Left lung (tissue), 10 donors: ENCODE measurements around the gene GPATCH8. TPM values are rescaled to one million over a fixed set of nuclear protein-coding genes. Genes with fewer than 3 reads are reported as not detected.

Experiments used
- ATAC-seq: fragments of 200-7000 bp; cut with Tn5 transposase; one replicate; pipeline ENCODE4 v1.9.1; 2020; ENCODE audit warnings: moderate library complexity
- DNase-seq, 4 donors: peaks; one replicate each; pipeline ENCODE4 v3.0.0-alpha.2; 2013 to 2020
- H3K27ac ChIP-seq, 2 donors: fragments of 200-600 bp; sonication (generic) in 1 of 2; one replicate each; pipeline versions ENCODE4 v1.5.0 to v1.8.0; 2020 to 2021
- H3K27me3 ChIP-seq, 2 donors: fragments of 200-600 bp; sonication (generic) in 1 of 2; one replicate each; pipeline versions ENCODE4 v1.5.0 to v1.8.0; 2020 to 2021
- H3K36me3 ChIP-seq, 2 donors: fragments of 200-600 bp; sonication (generic) in 1 of 2; one replicate each; pipeline versions ENCODE4 v1.5.0 to v1.8.0; 2020 to 2021
- H3K4me1 ChIP-seq, 2 donors: fragments of 200-600 bp; one replicate each; pipeline ENCODE4 v1.8.0; 2021
- H3K4me3 ChIP-seq, 2 donors: fragments of 200-600 bp; sonication (generic) in 1 of 2; one replicate each; pipeline versions ENCODE4 v1.5.0 to v1.8.0; 2020 to 2021; ENCODE audit warnings: mild to moderate bottlenecking in 1 of 2
- H3K9me3 ChIP-seq, 2 donors: fragments of 200-600 bp; sonication (generic) in 1 of 2; one replicate each; pipeline versions ENCODE4 v1.5.0 to v1.8.0; 2020 to 2021
- intact Hi-C, 2 donors: fragments of 100-400 bp; cut with DNase I; formaldehyde crosslinking; loops; one replicate each; pipeline versions ENCODE4 v1.11.2 to v1.14.2; 2022
- polyA plus RNA-seq, 6 donors: library from polyadenylated mRNA; unstranded; fragments of 120-200 nt; gene quantifications; one replicate each; pipeline ENCODE4 v1.2.1, GENCODE V29; 2013; ENCODE audit not compliant: insufficient read length in 6 of 6
- total RNA-seq, 2 donors: library from RNA; stranded (reverse); fragmentation: NEBNext Ultra II Directional; extraction: Animal tissue kit (Norgen Biotek cat#: 25700); gene quantifications; one replicate each; pipeline ENCODE4 v1.2.1, GENCODE V29; 2021
- TF ChIP-seq, protein P1 (sequence below), 2 donors: fragments of 200-600 bp; sonication (generic) in 1 of 2; IDR thresholded peaks; one replicate each; pipeline versions ENCODE4 v1.5.0 to v1.8.0; 2021; ENCODE audit warnings: antibody characterized with exemption in 2 of 2
- donor health status: DM: no; HTN: yes; CAD: no.
- donor health status: DM: no; HTN: no; CAD: no.

The GPATCH8 gene
- total and polyA plus RNA-seq, 8 donors, result 29.8 to 57.5 (median 52.9) TPM

DNA sequence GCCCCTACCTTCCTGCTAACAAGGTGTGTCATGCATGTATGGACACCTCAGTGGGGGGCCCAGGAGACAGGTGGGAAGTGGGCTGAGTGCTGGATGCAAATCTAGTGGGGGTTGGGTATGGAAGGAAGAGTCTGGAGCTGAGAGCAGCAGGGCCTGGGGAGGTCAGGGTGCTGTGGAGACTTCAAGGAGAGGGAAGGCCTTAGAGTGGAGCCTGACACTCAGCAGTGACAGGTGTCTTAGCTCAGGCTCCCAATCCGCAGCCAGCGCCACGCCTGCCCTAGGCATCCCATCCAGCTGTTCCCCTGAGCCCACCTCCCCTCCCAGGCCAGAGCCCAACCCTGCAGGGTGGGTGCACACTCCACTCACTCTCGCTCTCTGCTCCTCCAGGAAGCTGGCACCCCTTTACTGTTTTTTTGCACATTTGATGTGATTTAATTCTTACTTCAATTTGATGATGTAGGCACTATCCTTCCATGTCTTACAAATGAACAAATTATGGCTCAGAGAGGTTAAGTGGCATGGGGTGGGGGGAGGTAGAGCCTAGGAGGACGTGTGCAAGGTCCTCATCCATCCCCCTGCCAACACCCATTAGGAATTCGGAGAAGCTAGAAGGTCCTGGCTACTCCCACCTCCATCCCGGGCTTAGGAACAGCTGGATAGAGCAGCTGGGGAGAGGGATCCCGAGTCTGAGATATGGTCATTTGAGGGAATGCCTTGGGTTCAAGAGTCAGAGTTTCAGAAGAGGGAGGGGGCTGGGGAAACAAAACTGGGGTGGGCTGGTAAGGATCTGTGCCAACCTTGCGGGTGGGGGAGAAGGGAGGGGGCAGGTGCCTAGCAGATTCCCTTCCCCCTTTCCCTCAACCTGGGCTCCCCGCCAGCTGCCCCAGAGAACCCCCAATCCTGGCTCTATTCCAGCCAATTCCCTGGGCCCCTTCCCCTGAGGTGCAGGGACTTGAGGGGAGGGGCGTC, 141.6 kb downstream of the GPATCH8 start:
- no peaks in the 10 kb centered on the region for H3K9me3 ChIP-seq
- no peaks in the 10 kb centered on the region for H3K36me3 ChIP-seq
- ATAC-seq (no peak), DNase-seq (peak in 1 of 4 donors; percentile 28)
- TF ChIP-seq, protein P1, sequence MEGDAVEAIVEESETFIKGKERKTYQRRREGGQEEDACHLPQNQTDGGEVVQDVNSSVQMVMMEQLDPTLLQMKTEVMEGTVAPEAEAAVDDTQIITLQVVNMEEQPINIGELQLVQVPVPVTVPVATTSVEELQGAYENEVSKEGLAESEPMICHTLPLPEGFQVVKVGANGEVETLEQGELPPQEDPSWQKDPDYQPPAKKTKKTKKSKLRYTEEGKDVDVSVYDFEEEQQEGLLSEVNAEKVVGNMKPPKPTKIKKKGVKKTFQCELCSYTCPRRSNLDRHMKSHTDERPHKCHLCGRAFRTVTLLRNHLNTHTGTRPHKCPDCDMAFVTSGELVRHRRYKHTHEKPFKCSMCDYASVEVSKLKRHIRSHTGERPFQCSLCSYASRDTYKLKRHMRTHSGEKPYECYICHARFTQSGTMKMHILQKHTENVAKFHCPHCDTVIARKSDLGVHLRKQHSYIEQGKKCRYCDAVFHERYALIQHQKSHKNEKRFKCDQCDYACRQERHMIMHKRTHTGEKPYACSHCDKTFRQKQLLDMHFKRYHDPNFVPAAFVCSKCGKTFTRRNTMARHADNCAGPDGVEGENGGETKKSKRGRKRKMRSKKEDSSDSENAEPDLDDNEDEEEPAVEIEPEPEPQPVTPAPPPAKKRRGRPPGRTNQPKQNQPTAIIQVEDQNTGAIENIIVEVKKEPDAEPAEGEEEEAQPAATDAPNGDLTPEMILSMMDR (IDR thresholded peaks at IDR 0.05), result no peak
- peaks cover 0 to 44% of the 10 kb centered on the region in 2 donors for H3K27me3 ChIP-seq
- peaks cover 4 to 21% of the 10 kb centered on the region in 2 donors for H3K4me1 ChIP-seq
- intact Hi-C loops, result no loop called here
- no peak overlapping the region for H3K4me3 ChIP-seq
- H3K27ac ChIP-seq, result no peak overlapping the region

DNA sequence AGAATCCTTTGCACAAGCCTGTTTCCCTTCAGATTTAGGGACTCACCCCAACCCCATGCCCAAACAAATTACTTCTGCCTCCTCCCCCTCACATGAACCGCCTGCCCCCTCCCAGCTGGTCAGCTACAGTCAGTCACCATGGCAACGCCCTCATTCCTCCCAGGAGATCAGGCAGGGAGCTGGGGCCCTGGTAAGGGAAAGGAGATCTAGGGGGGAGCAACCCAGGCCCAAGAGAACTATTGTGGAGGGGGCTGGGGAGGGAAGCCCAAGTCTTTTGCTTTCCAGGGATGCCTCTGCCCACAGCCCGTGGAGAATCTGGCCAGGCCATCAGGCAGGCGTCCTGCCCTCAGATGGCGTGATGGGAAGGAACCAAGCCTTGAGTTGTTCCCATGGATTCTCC, 142.4 kb downstream of the GPATCH8 start:
- Histone ChIP-seq H3K4me3 (no peak overlapping the region), H3K27me3 (peaks cover 0 to 39% of the 10 kb centered on the region in 2 donors), H3K27ac (no peak overlapping the region), H3K4me1 (peaks cover 4 to 21% of the 10 kb centered on the region in 2 donors), H3K36me3 (no peaks in the 10 kb centered on the region), H3K9me3 (no peaks in the 10 kb centered on the region)
- intact Hi-C loops, result no loop called here
- DNase-seq (peak in 2 of 4 donors; percentile 31 to 70), ATAC-seq (no peak)
- TF ChIP-seq, protein P1 (IDR thresholded peaks at IDR 0.05), result no peak

GRCh38 chr17:44360144-44360533, 143.1 kb downstream of the GPATCH8 start:
- no peak for ATAC-seq

DNA sequence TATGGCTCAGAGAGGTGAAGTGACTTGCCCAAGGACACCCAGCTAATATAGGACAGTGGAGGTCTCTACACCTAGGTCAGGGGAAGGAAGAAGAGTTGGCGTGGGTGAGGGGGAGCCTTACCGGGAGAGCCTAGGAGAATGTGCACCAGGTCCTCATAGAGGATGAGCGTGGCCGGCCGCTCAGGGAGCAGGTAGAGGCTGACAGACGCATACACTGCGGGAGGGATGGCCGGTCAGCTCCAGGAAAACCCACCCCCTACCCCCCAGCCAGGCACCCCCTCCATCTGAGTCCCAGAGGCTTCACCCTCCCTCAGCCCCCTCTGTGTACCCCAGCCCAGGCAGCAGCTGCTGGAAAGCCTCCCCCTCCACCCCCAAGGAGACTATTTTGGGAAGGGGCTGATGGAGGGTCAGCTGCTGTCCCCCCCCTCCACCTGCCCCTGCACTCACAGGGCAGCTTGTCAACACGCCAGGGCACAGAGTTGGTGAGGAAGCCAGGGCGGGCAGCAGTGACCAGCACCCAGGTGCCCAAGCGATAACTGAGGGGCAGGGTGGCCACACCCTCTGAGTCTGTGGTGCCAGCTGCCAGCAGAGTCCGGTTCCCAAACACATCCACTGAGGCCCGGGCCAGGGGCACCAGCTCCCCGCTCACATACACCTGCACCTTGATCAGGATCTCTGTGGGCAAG, 143.6 kb downstream of the GPATCH8 start:
- H3K27ac ChIP-seq, result no peak overlapping the region
- ATAC-seq (no peak), DNase-seq (no peak)
- TF ChIP-seq, protein P1 (IDR thresholded peaks at IDR 0.05), result no peak
- H3K4me3 ChIP-seq, result no peak overlapping the region
- no peaks in the 10 kb centered on the region for H3K36me3 ChIP-seq
- H3K27me3 ChIP-seq, result peaks cover 0 to 44% of the 10 kb centered on the region in 2 donors
- intact Hi-C loops, result no loop called here
- no peaks in the 10 kb centered on the region for H3K9me3 ChIP-seq
- H3K4me1 ChIP-seq, result peaks cover 4 to 21% of the 10 kb centered on the region in 2 donors

More at GRCh38 chr17:44360144-44360533, 143.1 kb downstream of the GPATCH8 start:
- H3K36me3 ChIP-seq, result no peaks in the 10 kb centered on the region
- TF ChIP-seq, protein P1 (IDR thresholded peaks at IDR 0.05), result no peak
- intact Hi-C loops, result no loop called here
- H3K4me3 ChIP-seq, result no peak overlapping the region
- peaks cover 0 to 44% of the 10 kb centered on the region in 2 donors for H3K27me3 ChIP-seq
- H3K4me1 ChIP-seq, result peaks cover 4 to 21% of the 10 kb centered on the region in 2 donors
- no peak for DNase-seq
- H3K9me3 ChIP-seq, result no peaks in the 10 kb centered on the region
- no peak overlapping the region for H3K27ac ChIP-seq

GRCh38 chr17:44359006-44359405, 144.2 kb downstream of the GPATCH8 start:
- ATAC-seq (no peak), DNase-seq (no peak)
- Histone ChIP-seq H3K27ac (no peak overlapping the region), H3K4me3 (no peak overlapping the region), H3K36me3 (no peaks in the 10 kb centered on the region), H3K4me1 (peaks cover 4 to 19% of the 10 kb centered on the region in 2 donors), H3K27me3 (peaks cover 0 to 45% of the 10 kb centered on the region in 2 donors), H3K9me3 (no peaks in the 10 kb centered on the region)
- TF ChIP-seq, protein P1 (IDR thresholded peaks at IDR 0.05), result no peak
- intact Hi-C loops, result no loop called here
